Myocyte (in vitro differentiated cells): ENCODE results near the gene WNT1. TPM values are rescaled to one million over a fixed set of nuclear protein-coding genes. Genes with fewer than 3 reads are reported as not detected.

Experiments
- DNase-seq: peaks from one replicate; pipeline ENCODE4 v3.0.0-alpha.2; 2012; ENCODE audit warnings: low read depth
- total RNA-seq: library from RNA; depleted of rRNA; stranded (reverse); fragments of >200 nt; gene quantifications from 2 replicates; pipeline ENCODE4 v1.2.3, GENCODE V29; 2014

The WNT1 gene
- total RNA-seq, 1 donor from 2014 or later, result not detected

- DNase-seq, result no peak
Measured at GRCh38 chr12:48980389-48980952, 2.3 kb downstream of the WNT1 start.

- no peak for DNase-seq
Measured at GRCh38 chr12:48980953-48981756, 3.0 kb downstream of the WNT1 start.

- no peak for DNase-seq
Measured at GRCh38 chr12:48981757-48982157, 3.6 kb downstream of the WNT1 start.

DNA sequence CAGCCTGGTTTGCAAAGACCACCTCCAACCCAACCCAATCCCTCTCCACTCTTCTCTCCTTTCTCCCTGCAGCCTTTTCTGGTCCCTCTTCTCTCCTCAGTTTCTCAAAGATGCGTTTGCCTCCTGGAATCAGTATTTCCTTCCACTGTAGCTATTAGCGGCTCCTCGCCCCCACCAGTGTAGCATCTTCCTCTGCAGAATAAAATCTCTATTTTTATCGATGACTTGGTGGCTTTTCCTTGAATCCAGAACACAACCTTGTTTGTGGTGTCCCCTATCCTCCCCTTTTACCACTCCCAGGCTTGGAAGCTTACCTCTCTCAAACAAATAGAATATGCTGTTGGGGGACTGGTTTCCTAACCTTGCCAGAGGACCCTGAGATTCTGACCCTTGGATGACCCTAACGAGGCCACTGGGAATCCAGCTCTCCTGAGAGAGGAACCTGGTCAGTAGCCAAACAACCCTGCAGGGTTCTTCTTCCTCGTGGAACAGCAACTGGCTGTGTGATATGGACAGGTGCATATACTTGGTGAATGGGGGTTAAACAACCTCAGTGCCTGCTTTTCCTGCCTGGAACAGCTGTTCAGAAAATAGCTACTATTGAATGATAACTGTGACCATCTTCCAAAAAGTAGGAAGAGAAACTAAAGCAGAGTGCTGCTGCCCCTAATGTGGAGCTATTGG, 4.4 kb downstream of the WNT1 start:
- no peak for DNase-seq

DNA sequence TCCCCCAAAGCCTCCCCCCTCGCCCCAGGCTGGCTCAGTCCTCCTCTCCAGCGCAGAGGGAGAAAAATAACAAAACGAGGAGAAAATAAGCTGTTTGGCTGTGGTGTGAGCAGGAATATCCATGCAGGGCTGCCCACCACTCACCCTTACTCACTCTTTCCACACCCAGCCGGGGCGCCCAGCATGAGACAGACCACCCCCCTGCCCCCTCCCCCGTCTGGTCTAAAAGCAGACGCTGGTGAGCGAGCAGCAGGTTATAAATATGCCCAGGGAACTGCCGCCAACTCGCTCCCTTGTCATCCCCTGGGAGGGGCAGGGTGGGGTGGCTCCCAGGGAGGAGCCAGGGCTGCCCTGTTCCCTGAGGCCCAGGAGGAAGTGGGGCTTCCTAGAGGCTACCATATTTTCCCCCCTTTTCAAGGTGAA, 7.4 kb downstream of the WNT1 start:
- DNase-seq, result peak; percentile 64

DNA sequence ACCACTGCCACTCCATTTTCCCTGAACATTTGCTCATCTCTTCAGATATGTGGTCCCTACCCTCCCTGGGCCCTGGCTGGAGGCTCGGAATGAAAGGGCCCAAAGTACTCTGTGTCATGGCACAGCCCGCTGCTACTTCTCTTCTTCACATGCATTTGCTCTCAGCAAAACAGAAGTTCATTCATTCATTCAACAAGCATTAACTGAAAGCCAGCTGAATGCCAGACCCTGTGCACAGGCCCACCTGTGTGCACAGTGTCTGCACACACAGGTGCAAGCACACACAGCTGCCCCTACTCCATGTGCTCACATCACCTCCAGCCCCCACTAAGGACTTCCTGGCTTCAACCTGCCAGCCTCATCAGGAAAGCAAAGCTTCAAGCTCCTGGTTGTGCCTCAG, 7.8 kb downstream of the WNT1 start:
- no peak for DNase-seq

DNA sequence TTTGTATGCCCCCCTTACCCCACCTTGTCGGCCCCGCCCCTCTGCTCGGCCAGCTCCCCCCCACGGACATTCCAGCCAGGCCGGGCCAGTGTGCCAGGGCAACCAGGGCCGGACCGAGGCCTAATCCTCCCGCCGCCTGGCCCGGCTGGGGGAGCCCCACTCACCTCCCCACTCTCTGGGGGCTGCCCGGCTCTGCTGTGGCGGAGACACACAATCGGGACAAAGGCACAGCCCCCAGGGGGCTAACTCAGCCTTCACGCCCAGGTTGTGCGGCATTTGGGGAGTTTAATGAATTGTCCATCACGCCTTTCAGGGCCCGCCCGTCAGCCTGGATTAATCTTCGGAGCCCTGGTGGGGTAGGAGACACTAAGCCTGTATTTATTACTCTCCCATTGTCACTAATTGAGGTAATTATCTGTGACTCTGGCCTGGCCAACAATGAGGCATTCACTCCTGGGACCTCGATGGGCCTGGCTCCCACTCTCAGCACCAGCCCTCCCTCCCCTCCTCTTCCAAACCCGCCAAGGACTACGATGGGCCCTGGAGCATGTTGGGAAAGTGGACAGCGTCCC, 8.7 kb downstream of the WNT1 start:
- DNase-seq, result no peak

- peak; percentile 73 for DNase-seq
Measured at GRCh38 chr12:48988030-48988649, 10.0 kb downstream of the WNT1 start.

GRCh38 chr12:48990552-48990951, 12.4 kb downstream of the WNT1 start:
- no peak for DNase-seq

DNA sequence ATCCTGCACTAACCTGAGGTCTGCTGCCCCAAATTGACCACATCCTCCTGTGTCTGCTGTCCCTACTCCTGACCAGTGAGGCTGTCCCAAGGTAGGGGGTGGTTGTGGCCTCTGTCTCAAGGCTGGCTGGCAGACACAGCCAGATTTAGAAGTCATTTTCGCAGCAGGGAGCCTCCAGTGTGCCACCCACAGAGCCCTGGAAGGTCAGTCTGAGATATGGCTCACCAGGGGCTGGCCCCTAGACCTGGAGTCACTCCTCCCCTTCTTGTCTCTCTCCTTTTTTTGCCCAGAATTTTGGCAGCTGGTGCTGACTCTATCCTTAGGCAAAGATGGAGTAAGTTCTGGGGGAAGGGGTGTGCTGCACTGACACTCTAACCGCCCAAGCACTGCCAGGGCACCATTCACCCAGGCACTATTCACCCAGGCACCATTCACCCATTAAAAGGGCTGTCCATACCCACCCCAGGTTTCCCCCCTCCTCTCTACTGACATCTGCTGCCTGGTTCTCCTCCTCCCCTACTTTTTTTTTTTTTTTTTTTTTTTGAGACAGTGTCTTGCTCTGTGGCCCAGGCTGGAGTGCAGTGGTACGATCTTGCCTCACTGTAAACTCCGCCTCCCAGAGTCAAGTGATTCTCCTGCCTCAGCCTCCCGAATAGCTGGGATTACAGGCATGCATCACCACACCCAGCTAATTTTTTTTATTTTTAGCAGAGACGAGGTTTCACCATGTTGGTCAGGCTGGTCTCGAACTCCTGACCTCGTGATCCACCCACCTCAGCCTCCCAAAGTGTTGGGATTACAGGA, 13.3 kb downstream of the WNT1 start:
- DNase-seq, result no peak

GRCh38 chr12:48993787-48994186, 15.7 kb downstream of the WNT1 start:
- DNase-seq, result no peak

- DNase-seq, result no peak
Measured at GRCh38 chr12:48994224-48995085, 16.3 kb downstream of the WNT1 start.

DNA sequence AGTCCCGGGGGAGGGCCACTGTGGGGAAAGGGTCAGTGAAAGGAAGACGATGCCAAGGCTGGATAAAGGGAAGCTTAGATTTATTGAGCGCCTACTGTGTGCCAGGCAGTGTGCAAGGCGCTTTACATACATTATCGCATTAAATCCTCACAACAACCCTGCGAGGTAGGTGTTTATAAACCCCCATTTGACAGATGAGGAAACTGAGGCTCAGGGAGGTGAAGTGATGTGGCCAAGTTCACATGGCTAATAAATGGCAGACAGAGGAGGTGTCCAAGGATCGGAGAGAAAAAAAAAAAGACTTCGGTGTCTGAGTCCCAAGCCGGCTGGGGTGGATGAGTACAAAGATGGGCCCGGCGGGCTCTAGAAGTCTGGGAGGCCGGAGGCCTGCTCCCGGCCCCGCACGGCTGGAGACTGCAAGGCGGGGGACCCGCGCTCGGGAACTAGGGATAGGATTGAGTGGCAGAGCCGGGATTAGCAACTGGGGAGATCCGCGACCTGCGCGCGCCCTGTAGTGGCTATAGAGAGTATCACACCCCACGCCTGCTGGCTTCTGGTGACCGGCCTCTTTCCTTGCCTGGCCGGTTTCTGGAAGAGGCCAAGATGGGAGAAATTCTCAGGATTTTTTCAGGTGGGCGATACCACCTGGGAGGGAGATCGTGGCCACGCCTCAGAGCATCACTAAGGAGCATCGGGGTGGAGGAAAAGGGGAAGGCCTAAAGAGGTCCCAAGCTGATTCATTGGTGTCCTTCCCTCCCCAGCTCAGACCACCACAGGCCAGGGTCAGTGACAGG, 17.2 kb downstream of the WNT1 start:
- peak; percentile 86 for DNase-seq

DNA sequence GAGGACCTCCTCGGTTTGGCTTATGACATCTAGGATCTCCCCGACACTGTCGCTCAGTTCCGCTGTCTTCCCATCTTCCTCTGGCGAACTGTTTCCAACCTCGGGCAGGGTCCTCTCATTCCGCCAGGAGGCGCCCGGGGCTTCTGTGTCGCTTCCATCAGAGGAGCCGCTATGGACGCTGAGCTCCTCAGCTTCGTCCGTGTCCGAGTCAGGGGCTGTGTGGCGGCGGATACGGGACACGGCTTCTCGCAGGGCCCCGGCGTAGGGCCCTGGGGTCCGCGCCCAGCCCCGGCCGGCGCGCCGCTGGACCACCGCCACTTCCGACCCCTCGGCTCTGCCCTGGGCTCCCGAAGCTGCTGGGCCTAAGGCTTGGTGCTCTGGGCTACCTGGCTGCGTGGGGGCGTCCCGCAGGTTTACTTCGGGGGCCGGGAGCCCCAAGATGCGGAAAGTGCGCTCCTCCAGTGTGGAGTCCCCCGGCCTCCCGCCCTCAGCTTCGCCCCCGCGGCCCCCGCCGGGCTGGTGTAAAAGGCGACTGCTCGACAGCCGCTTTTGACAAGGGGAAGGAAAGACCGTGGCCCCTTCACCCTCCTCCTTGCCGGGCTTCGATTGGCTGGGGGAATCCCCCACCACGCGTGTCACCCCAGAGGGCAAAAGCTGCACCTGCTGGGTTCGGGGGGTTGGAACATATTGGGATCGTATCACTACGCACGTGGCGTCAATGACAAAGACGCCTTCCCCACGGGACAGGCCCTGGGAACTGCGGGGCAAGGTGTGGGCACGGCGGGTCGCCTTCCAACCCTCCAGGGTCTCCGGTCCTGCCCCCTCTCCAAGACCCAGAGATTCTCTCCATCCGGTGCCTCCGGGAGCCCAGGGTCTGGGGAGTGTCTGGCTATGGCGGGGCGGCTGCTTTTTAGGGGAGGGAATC, 18.9 kb downstream of the WNT1 start:
- DNase-seq, result peak; percentile 80

DNA sequence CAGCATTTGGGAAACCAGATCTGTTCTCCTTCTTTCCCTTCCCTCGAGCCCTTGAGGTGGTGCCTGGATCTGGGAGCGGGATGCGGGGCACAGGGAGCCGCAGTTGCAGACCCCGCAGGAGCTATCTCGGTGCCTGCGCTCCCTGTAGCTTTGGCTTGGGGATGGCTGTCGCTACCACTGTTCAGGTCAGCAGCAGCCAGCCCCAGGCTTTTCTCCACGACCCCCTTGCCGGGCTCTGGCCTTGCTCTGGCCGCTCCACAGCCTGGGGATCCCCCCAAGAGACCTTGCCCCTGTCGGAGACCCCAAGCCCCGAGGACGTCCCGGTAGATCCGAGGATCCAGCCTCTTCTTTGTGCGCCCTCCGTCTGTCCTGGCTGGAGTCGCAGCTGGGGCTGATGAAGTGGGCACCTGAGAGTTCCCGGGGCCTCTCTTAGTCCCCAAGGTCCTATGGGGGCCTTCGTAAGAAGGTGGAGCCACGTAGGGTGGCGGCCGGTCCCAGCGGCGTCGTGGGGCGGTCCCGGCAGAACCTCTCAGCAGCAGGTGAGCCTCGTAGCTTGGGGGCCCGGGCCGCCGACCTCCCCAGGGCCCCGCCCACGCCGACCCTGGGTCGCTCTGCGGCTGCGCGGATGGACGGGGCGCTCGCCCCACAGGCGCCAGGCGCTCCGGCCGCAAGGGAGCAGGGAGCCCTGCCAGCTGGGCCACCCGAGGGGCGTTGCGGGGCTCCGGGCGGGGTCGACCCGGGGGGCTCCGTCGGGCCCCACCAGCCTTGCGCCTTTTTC, 19.8 kb downstream of the WNT1 start:
- no peak for DNase-seq

- no peak for DNase-seq
Measured at GRCh38 chr12:48998497-48999353, 20.6 kb downstream of the WNT1 start.
